ENCODE data around the gene ATF6.

- no peak for TF ChIP-seq TAF1 (IDR thresholded peaks at IDR 0.05; ENCODE audit: low read depth, low read length)
- no peak for TF ChIP-seq POLR2A (IDR thresholded peaks at IDR 0.05; ENCODE audit: low read depth, low read length)
- no peak for TF ChIP-seq POLR2AphosphoS5 (IDR thresholded peaks at IDR 0.05; ENCODE audit: low read depth, low read length)
- TF ChIP-seq PAX5 (IDR thresholded peaks at IDR 0.05; ENCODE audit: insufficient read depth, low read length, severe bottlenecking), result no peak
Observed at GRCh38 chr1:161858271-161858670, 92.2 kb downstream of the ATF6 start.

Measured in GM12891 (cell line).